Ovary (tissue), 3 donors: ENCODE data around the gene DRC3.

ENCODE experiments used
- CTCF ChIP-seq, 3 donors: fragments of 450-650 bp in 2 of 3; fragments of 200-600 bp in 1 of 3; IDR thresholded peaks; one replicate each; pipeline versions ENCODE4 v1.5.1 to v1.8.0; 2016 to 2022; ENCODE audit warnings: antibody characterized with exemption in 3 of 3, mild to moderate bottlenecking in 1 of 3
- POLR2A ChIP-seq: fragments of 450-650 bp; IDR thresholded peaks from one replicate; pipeline ENCODE4 v1.6.1; 2017; ENCODE audit warnings: antibody characterized with exemption, mild to moderate bottlenecking, moderate library complexity
- donor health status: DM: no; HTN: no; CAD: no.

GRCh38 chr17:17970699-17971430 is 1.8 kb upstream of the DRC3 start:
- TF ChIP-seq CTCF (IDR thresholded peaks at IDR 0.05) (no peak), POLR2A (no peak)
